Pons (tissue), 1 donor: Measurements from ENCODE around the gene ACTA2.
"Not testable (repeated sequence)": the region's sequence is repeated elsewhere in the genome, so short reads cannot be mapped to it uniquely, and the experiment has no call there.

Experiments
- DNase-seq: peaks from one replicate; pipeline ENCODE4 v3.0.0-alpha.2; 2016; ENCODE audit warnings: low spot score

ACTA2 gene

GRCh38 chr10:88949912-88950837 lies 2.4 kb downstream of the ACTA2 start:
- DNase-seq, result no peak

DNA sequence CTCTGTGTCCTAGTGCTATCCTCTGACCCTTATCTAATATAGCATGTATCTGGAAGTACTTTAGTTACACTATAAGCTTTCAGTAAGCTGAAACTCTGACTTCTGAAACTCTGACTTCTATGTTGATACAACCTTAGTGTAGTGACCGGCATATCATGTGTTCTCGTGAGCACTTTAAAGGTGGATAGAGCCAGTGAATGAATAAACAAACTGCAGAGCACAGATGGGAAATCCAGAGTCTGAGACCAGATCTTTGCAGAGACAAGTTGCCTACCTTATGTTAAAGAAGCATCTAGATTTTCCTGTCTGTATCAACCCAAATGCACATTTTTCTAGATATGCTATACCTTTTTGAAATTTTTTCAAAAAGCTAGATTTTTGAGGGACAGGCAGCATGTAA lies 3.5 kb downstream of the ACTA2 start:
- DNase-seq, result no peak

GRCh38 chr10:88946965-88947590 lies 5.5 kb downstream of the ACTA2 start:
- no peak for DNase-seq

DNA sequence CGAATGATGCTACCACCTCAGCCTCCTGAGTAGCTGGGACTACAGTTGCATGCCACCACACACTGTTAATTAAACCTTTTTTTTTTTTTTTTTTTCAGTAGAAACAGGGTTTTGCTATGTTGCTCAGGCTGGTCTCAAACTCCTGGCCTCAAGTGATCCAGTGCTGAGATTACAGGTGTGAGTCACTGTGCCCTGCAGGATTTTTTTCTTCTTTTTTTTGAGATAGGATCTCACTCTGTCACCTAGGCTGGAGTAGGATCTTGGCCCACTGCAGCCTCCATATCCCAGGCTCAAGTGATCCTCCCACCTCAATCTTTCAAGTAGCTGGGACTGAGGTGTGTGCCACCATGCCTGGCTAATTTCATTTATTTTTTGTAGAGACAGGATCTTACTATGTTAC lies 6.4 kb downstream of the ACTA2 start:
- DNase-seq, result no peak

GRCh38 chr10:88944813-88945212 lies 7.8 kb downstream of the ACTA2 start:
- peak; percentile 28 for DNase-seq

DNA sequence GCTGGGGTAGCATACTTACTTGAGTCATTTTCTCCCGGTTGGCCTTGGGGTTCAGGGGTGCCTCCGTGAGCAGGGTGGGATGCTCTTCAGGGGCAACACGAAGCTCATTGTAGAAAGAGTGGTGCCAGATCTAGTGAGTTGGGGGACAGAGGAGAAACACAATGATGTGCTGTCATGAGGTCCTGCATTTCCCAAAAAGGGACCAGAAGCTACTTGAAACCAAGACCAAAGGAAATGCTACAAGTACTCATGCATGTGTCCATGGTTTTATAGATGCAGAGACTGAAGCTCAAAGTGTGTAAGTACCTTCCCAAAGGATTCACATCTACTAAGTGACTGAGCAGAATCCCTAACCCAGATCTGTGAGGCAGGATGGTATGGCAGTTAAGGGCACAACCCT lies 8.8 kb downstream of the ACTA2 start:
- no peak for DNase-seq

DNA sequence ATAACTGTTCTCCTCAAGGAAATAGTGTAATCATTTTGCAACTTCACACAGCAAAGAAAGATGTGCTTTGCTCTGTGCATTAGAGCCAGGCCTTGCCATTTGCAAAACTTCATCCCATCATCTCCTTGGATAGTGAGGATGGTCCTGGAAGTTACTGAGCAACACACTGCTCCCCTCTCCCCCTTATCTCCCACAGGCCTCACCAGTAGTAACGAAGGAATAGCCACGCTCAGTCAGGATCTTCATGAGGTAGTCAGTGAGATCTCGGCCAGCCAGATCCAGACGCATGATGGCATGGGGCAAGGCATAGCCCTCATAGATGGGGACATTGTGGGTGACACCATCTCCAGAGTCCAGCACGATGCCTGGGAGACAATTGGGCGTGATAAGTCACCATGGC lies 11.5 kb downstream of the ACTA2 start:
- DNase-seq, result no peak

DNA sequence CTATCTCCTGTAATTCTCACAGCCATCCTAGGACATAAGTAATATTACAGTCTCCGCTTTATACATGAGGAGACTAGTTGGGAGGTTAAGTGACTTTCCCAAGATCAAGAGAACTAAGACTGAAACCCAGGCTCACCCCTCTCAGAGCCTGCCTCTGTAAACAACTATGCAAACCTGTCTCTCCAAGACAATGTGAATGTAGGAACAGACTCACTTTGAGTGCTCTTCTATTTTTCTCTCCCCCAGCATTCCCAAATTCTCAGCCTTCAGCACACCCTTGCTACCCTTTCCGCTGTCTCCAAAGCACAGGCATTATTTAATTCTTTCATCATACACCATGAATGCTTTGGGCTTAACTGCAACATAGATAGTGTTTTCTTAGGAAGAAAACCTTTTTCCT lies 13.6 kb downstream of the ACTA2 start:
- no peak for DNase-seq

GRCh38 chr10:88938039-88938438 lies 14.5 kb downstream of the ACTA2 start:
- no peak for DNase-seq

DNA sequence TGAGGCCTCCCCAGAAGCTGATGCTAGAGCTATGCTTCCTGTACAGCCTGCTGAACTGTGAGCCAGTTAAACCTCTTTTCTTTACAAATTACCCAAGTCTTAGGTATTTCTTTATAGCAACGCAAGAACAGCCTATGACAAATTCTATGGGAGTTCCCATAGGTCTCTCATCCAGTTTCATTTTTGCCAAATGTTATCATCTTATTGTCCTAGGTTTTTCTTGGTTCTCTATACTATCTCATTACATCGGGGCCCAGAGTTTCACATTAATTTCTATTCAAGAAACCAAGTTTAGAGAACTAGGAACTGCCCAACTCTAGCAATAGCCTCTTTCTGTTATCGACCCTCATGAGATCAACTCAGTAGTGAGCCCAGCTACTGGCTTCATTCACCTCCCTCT lies 15.9 kb downstream of the ACTA2 start:
- DNase-seq, result no peak

- peak; percentile 92 for DNase-seq
These were observed 17.5 kb downstream of the ACTA2 start for GRCh38 chr10:88934900-88935672.

DNA sequence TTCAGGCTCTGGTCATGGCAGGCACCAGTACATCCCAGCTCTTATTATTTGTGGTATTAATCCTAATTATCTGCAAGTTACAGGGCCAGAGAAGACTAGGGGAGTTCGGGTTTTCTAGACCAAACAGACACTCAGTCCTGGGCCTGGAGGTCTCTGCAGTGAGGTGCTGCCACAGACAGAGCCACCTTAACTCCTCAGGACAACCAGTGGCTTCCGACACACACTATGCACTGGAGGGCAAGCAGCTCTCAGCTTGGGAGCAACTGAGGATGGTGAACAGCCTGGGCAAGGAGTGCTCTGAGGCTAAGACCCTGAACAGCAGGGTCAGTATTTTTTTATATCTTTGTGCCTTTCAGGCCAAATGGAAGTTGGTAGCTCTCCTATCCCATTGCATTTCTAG lies 19.0 kb downstream of the ACTA2 start:
- no peak for DNase-seq

DNA sequence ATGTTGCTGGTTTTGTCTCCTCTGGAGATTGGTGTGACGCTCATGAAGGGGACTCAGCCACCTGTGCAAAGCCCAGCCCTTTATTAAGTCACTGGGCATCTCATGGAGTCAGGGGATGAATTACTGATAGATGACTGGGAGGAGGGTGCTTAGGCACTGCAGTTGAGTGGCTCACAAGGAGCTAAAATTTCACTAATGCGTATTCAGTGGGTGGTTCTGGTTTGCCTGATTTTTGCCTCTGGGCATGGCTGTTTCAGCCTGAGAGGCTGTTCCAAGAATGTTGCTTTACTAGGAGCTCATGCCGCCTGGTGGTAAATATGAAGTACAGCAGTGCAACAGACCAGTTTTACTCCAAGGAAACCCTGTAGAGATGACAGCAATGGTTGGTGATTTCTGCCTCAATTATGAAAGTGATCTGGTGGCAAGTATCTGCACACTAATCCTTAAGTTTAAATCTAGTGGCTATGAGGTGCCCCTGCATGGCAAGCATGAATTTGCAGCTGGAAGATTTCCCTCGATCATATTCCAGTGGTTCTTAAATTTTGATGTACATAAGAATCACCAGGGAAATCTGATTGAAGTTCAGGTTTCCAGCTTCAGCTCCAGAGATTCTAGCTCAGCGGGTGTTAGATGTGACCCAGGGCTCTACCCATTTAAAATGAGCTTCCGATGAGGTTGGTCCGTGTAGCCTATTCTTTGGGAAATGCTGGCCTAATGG lies 19.9 kb downstream of the ACTA2 start:
- peak; percentile 85 for DNase-seq

DNA sequence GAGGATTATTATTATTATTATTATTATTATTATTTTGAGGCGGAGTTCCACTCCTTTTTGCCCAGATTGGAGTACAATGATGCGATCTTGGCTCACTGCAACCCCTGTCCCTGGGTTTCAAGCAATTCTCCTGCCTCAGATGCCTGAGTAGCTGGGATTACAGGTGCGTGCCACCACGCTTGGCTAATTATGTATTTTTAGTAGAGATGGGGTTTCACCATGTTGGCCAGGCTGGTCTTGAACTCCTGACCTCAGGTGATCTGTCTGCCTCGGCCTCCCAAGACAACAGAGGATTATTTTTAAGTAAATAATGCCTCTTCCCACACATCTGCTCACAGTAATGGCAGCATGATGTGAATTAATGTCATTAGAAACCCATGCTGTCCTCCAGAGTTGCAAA lies 20.5 kb downstream of the ACTA2 start:
- DNase-seq, result not testable (repeated sequence)

DNA sequence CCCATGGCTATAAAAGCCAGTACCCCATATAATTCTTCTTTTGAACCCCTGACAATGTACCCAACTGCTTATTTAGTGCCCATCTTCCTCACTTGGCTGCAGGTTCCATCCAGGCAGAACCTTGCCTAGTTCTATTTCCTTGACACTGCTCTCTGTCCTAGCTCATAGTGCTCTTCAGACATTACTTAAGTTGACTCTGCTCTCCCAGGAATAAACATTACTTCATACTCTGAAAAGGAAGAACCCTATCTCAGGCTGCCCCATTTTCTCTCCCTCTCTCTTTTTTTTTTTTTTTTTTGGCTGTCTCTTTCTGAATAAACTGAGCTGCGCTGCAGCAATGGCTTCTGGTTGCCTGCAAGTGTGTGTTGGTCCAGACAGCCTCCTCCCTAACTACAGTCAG lies 21.0 kb downstream of the ACTA2 start:
- DNase-seq, result no peak

DNA sequence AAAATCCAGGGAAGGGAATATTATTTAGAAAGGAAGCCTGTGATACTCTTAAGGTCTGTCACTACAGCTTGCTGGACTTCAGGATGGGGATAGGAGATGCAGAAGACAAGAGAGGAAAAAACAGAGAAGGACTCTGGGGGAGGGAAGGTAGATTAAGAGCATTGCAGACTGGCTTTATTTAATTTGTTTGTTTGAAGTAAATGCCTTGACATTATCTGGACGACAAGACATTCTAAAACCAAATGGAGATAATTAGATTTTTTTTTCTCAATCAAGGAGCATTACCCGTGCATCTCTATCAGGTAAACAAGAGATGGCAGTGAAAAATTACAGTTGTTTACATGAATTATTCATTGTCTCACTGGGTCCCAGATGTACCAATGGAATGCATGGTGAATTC lies 24.3 kb downstream of the ACTA2 start:
- no peak for DNase-seq

DNA sequence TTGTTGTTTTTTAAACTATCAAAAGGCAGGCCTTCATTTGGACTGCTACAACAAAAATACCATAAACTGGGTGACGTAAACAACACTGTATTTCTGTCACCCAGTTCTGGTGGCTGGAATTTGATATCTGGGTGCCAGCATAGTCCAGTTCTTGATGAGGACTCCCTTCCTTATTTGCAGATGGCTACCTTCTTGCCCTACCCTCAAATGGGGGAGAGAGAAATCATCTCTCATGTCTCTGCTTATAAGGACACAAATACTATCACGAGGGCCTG lies 25.2 kb downstream of the ACTA2 start:
- DNase-seq, result no peak

DNA sequence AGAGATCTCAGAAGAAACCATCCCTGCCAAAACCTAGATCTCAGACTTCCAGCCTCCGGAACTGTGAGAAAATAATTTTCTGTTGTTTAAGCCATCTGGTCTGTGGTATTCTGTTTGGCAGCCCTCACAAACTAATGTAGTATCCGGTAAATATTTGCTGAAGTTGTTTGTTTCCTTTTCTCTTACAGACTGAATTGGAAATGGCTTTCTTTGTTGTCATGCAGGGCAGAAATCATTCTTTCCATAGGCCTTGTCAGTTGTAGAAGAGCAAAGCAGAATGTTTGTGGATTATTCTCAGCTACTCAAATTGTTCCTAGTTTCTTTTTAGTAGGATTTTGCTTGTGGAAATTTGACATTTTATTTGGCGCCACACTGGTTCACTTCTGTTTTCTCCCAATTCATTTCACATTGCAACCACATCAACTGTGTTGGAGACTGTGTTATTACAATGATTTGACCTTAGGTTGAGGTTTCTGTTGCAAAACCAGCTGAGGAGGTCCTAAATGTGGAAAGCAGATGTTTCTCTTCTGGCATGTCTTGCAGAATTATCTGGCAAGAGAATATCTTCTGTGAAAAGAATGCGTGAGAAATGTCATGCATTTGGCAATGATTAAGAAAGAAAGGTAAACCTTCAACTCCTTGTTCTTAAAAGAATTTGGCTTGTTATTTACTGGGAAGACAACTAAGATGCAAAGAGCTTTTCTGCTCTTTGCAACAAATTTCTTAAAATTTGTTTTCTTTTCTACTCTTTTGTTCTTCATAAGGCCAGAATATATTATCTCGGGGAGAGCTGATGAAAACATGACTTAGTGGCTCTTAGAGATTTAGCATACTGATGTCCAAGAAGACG lies 25.8 kb downstream of the ACTA2 start:
- DNase-seq, result peak; percentile 36

DNA sequence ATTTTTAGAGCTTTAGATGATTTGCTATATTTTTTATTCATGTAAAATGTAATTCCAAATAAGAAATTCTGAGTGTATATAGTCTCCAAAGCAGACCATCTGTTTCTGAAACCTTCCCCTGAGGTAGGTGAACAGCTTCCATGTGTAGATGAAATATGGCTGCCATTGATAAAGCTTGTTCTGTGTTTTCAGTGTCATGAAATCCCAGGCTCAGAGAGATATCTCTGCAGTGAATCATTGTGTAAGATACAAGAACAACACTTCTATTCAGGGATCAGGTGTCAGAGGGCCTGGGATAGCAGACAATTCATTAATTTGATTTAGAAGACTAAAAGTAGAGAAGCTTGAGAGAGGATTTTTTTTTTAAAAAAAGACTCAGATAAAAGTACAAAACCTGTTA lies 29.1 kb downstream of the ACTA2 start:
- no peak for DNase-seq

DNA sequence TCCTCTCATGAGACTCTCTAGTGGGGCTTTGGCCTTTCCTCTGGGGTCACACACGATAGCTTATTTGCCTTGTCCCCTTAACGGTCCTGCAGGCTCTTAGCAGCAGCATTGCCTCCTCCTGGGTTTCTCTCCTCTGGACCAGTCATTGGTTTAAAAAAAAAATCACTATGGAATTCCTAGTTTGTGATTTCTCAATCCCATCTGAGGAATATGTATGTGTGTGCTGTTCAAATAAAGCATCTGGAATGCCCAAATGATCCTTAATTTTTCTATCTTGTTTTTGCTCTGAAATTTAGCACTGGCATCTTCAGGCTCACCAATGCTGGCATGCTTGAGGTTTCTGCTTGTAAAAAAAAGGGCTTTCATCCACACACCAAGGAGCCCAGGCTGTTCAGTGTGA lies 30.5 kb downstream of the ACTA2 start:
- no peak for DNase-seq

DNA sequence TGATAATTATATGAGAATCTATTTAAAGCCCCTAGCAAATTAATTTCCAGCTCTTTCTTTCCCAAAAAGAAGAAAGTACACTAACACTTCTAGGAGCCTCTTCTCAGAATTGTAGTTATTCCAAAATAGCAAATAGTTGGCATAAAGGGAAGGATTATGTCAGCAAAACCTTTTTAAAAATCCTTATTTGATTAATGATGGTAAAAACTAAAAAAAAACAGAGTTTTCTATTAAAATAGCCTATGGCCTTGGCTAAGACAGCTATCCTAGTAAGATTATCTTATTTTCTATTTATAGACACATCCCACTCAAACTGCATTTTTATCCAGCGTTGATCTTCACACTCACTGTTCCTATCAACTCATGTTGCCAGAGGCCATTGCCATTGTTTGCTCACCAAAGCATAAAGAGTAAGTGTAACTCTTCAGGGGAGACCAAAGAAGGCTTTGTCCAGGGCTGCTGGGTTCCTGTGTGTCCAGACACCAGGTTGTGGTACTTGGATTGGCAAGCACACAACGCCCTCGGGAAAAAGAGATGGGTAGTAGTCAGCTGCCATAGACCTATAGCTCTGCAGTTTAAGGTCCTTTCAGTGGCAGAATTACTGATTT lies 31.5 kb downstream of the ACTA2 start:
- DNase-seq, result no peak
